WERI-Rb-1 (cell line): ENCODE results near the gene ZBTB6.
A peak's percentile ranks its signal among the peaks of the same experiment; 100 is the strongest.
"Not testable (repeated sequence)": the region's sequence is repeated elsewhere in the genome, so short reads cannot be mapped to it uniquely, and the experiment has no call there.

ENCODE experiments used
- DNase-seq: peaks from one replicate; pipeline ENCODE4 v3.0.0-alpha.2; 2020
- H3K27ac ChIP-seq: fragments of 250-450 bp; sonication (Bioruptor Pico); 2 replicates; pipeline ENCODE4 v1.5.1; 2020; ENCODE audit warnings: mild to moderate bottlenecking, moderate library complexity
- H3K27me3 ChIP-seq: fragments of 250-450 bp; sonication (Bioruptor Pico); 2 replicates; pipeline ENCODE4 v1.5.1; 2021; ENCODE audit warnings: mild to moderate bottlenecking, low read depth, moderate library complexity; ENCODE audit not compliant: insufficient read depth, severe bottlenecking
- H3K36me3 ChIP-seq: fragments of 250-450 bp; sonication (Bioruptor Pico); 2 replicates; pipeline ENCODE4 v1.5.1; 2020; ENCODE audit warnings: mild to moderate bottlenecking, moderate library complexity
- H3K4me3 ChIP-seq: 2 replicates; pipeline ENCODE4 v1.5.1; 2011; ENCODE audit warnings: low read depth, mild to moderate bottlenecking, control low read depth, low read length
- H3K9me3 ChIP-seq: fragments of 250-450 bp; sonication (Bioruptor Pico); 2 replicates; pipeline ENCODE4 v1.5.1; 2021; ENCODE audit warnings: mild to moderate bottlenecking, moderate library complexity; ENCODE audit not compliant: severe bottlenecking
- CTCF ChIP-seq: IDR thresholded peaks from 2 replicates; pipeline ENCODE4 v1.5.1; 2011; ENCODE audit warnings: low read depth, mild to moderate bottlenecking, control low read depth, inconsistent platforms, low read length

ZBTB6 gene

GRCh38 chr9:122922713-122923112 is 9.6 kb upstream of the ZBTB6 start:
- no peaks in the 10 kb centered on the region for H3K27me3 ChIP-seq
- no peak overlapping the region for H3K4me3 ChIP-seq
- no peak overlapping the region for H3K27ac ChIP-seq
- H3K9me3 ChIP-seq = no peaks in the 10 kb centered on the region
- no peak for TF ChIP-seq CTCF
- DNase-seq = no peak
- H3K36me3 ChIP-seq = peaks cover 23% of the 10 kb centered on the region

GRCh38 chr9:122918310-122918709 is 5.2 kb upstream of the ZBTB6 start:
- no peak overlapping the region for H3K4me3 ChIP-seq
- no peaks in the 10 kb centered on the region for H3K27me3 ChIP-seq
- no peaks in the 10 kb centered on the region for H3K9me3 ChIP-seq
- no peak overlapping the region for H3K27ac ChIP-seq
- H3K36me3 ChIP-seq = peaks cover 26% of the 10 kb centered on the region
- DNase-seq = no peak
- no peak for TF ChIP-seq CTCF

GRCh38 chr9:122912671-122912963 is 506 bp downstream of the ZBTB6 start:
- no peak for TF ChIP-seq CTCF
- Histone ChIP-seq H3K9me3 (no peaks in the 10 kb centered on the region), H3K27ac (peak overlapping the region; percentile 94), H3K4me3 (peak overlapping the region; percentile 88), H3K27me3 (no peaks in the 10 kb centered on the region), H3K36me3 (peaks cover 32% of the 10 kb centered on the region)
- no peak for DNase-seq

GRCh38 chr9:122906122-122906521 is 7.0 kb downstream of the ZBTB6 start:
- not testable (repeated sequence) for H3K27me3 ChIP-seq, H3K9me3 ChIP-seq, H3K4me3 ChIP-seq, H3K27ac ChIP-seq, DNase-seq
- peaks cover 26% of the 10 kb centered on the region for H3K36me3 ChIP-seq

- no peaks in the 10 kb centered on the region for H3K9me3 ChIP-seq
- H3K27me3 ChIP-seq = no peaks in the 10 kb centered on the region
- peak; percentile 100 for DNase-seq
- peaks cover 15% of the 10 kb centered on the region for H3K36me3 ChIP-seq
- peak within 1 kb of the TSS; percentile 93 for H3K27ac ChIP-seq
- H3K4me3 ChIP-seq = peak within 1 kb of the TSS; percentile 96
- no peak for TF ChIP-seq CTCF
Measured at GRCh38 chr9:122904823-122905710, 8.1 kb downstream of the ZBTB6 start, which contains the start of gene RC3H2. Gene RC3H2 (minus strand): TSS chr9:122905359. CDS start chr9:122897509, 7,850 bp downstream.

GRCh38 chr9:122904466-122904822 is 8.7 kb downstream of the ZBTB6 start:
- no peaks in the 10 kb centered on the region for H3K27me3 ChIP-seq
- H3K4me3 ChIP-seq = peak overlapping the region; percentile 96
- H3K9me3 ChIP-seq = no peaks in the 10 kb centered on the region
- H3K36me3 ChIP-seq = peaks cover 9% of the 10 kb centered on the region
- DNase-seq = peak; percentile 59
- H3K27ac ChIP-seq = peak overlapping the region; percentile 93
- no peak for TF ChIP-seq CTCF
